ENCODE measurements around the gene MSS51.
"Not testable (repeated sequence)": the region's sequence is repeated elsewhere in the genome, so short reads cannot be mapped to it uniquely, and the experiment has no call there.

MSS51 gene

GRCh38 chr10:73413528-73414229 lies 19.7 kb downstream of the MSS51 start, which contains the start of gene ANXA7:
Gene ANXA7, minus strand, starts transcription at chr10:73414058. Its CDS starts 13,202 bp downstream, at chr10:73400856.
- peak; percentile 84 for DNase-seq

GRCh38 chr10:73413108-73413527 lies 20.2 kb downstream of the MSS51 start:
- DNase-seq: peak; percentile 5

- no peak for DNase-seq
Observed at GRCh38 chr10:73410897-73411296, 22.5 kb downstream of the MSS51 start.

GRCh38 chr10:73408978-73409521 lies 24.3 kb downstream of the MSS51 start:
- no peak for DNase-seq

- no peak for DNase-seq
Observed at GRCh38 chr10:73408061-73408460, 25.3 kb downstream of the MSS51 start.

- DNase-seq: no peak
Observed at GRCh38 chr10:73407495-73407894, 25.9 kb downstream of the MSS51 start.

- no peak for DNase-seq
Observed at GRCh38 chr10:73406846-73407245, 26.5 kb downstream of the MSS51 start.

GRCh38 chr10:73405556-73405955 lies 27.8 kb downstream of the MSS51 start:
- no peak for DNase-seq

GRCh38 chr10:73404690-73405089 lies 28.7 kb downstream of the MSS51 start:
- no peak for DNase-seq

GRCh38 chr10:73401636-73402035 lies 31.7 kb downstream of the MSS51 start:
- DNase-seq: no peak

GRCh38 chr10:73399063-73399462 lies 34.3 kb downstream of the MSS51 start:
- no peak for DNase-seq

GRCh38 chr10:73398024-73398423 lies 35.3 kb downstream of the MSS51 start:
- DNase-seq: no peak

- DNase-seq: not testable (repeated sequence)
Observed at GRCh38 chr10:73394325-73394724, 39.0 kb downstream of the MSS51 start.

- no peak for DNase-seq
Observed at GRCh38 chr10:73388228-73388627, 45.1 kb downstream of the MSS51 start.

GRCh38 chr10:73386583-73386982 lies 46.8 kb downstream of the MSS51 start:
- no peak for DNase-seq

- no peak for DNase-seq
Observed at GRCh38 chr10:73379064-73379748, 54.2 kb downstream of the MSS51 start.

GRCh38 chr10:73376679-73377078 lies 56.7 kb downstream of the MSS51 start:
- no peak for DNase-seq

Data from central memory CD4-positive, alpha-beta T cell (primary cell).